GM12878 (cell line): ENCODE results near the gene FER1L5. TPM values are rescaled to one million over a fixed set of nuclear protein-coding genes. Genes with fewer than 3 reads are reported as not detected.

Experiments used
- BHLHE40 ChIP-seq, 2 experiments: fragments of 450-650 bp in 1 of 2; IDR thresholded peaks; 2 replicates each; pipeline ENCODE4 v1.6.1; 2011 to 2017; ENCODE audit warnings: low read depth in 2 of 2, borderline replicate concordance in 1 of 2, improper control_type of control experiment in 1 of 2, low read length in 1 of 2, mild to moderate bottlenecking in 1 of 2
- CREB1 ChIP-seq: IDR thresholded peaks from 2 replicates; pipeline ENCODE4 v1.6.1; 2012; ENCODE audit warnings: low read depth, mild to moderate bottlenecking, inconsistent platforms
- FOS ChIP-seq: IDR thresholded peaks from 3 replicates; pipeline ENCODE4 v1.6.1; 2011; ENCODE audit warnings: borderline replicate concordance; ENCODE audit not compliant: insufficient read length; ENCODE audit errors: extremely low read depth
- HDAC6 ChIP-seq: fragments of 200-600 bp; sonication (generic); IDR thresholded peaks from one replicate; pipeline ENCODE4 v1.8.0; 2017; ENCODE audit warnings: antibody characterized with exemption; ENCODE audit not compliant: unreplicated experiment
- PAX8 ChIP-seq: fragments of 450-650 bp; IDR thresholded peaks from 2 replicates; pipeline ENCODE4 v1.6.1; 2017; ENCODE audit warnings: mild to moderate bottlenecking, moderate library complexity
- polyA plus RNA-seq, 11 experiments: library from polyadenylated mRNA; depleted of rRNA in 4 of 11; unstranded in 6 of 11; stranded (reverse) in 5 of 11; fragments of >200 nt; fragmentation: Nextera tagmentation in 4 of 11; fragmentation: Illumina TruSeq in 1 of 11; extraction: Ambion mirVana in 4 of 11; extraction: Trizol in 1 of 11; gene quantifications; 1 replicate in 1 of 11; 2 replicates in 10 of 11; pipeline versions ENCODE4 v1.2.1 to v1.2.3, GENCODE V29; 2011 to 2016; ENCODE audit warnings: inconsistent platforms in 2 of 11, missing spikeins in 2 of 11, low read depth in 1 of 11
- total RNA-seq, 4 experiments: library from RNA; depleted of rRNA in 3 of 4; stranded (reverse); fragments of >200 nt in 3 of 4; fragmentation: Illumina TruSeq in 1 of 4; extraction: Trizol in 1 of 4; gene quantifications; 2 replicates each; pipeline versions ENCODE4 v1.2.1 to v1.2.3, GENCODE V29; 2013 to 2021
- TF ChIP-seq, protein P1 (sequence below): IDR thresholded peaks from 2 replicates; pipeline ENCODE4 v1.6.1; 2012; ENCODE audit warnings: improper control_type of control experiment, low read depth, low read length; ENCODE audit not compliant: insufficient replicate concordance
- TF ChIP-seq, protein P2 (sequence below): fragments of 450-650 bp; IDR thresholded peaks from 2 replicates; pipeline ENCODE4 v1.6.1; 2016; ENCODE audit warnings: mild to moderate bottlenecking, moderate library complexity, borderline replicate concordance

Gene FER1L5
- total and polyA plus RNA-seq, 10 of the 15 experiments (the other 5 are each of a cell fraction or from before 2014, with no cell fraction given): not detected

DNA sequence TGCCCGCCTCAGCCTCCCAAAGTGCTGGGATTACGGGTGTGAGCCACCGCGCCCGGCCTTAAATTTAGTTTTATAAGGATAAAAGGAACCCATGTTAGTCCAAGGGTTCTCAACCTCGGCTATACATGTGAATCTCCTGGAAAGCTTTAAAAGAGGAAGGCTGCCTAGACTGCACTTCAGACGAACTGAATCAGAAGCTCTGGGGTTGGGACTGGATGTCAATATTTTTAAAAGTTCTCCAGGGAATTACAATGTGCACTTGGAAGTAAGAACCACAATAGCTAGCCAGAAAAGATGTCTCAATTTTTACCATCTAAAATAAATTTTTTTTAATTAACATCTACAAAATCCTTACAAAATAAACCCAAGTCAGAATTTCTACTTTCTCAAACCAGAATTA is 87.2 kb downstream of the FER1L5 start (continued):
- TF ChIP-seq, protein P1, sequence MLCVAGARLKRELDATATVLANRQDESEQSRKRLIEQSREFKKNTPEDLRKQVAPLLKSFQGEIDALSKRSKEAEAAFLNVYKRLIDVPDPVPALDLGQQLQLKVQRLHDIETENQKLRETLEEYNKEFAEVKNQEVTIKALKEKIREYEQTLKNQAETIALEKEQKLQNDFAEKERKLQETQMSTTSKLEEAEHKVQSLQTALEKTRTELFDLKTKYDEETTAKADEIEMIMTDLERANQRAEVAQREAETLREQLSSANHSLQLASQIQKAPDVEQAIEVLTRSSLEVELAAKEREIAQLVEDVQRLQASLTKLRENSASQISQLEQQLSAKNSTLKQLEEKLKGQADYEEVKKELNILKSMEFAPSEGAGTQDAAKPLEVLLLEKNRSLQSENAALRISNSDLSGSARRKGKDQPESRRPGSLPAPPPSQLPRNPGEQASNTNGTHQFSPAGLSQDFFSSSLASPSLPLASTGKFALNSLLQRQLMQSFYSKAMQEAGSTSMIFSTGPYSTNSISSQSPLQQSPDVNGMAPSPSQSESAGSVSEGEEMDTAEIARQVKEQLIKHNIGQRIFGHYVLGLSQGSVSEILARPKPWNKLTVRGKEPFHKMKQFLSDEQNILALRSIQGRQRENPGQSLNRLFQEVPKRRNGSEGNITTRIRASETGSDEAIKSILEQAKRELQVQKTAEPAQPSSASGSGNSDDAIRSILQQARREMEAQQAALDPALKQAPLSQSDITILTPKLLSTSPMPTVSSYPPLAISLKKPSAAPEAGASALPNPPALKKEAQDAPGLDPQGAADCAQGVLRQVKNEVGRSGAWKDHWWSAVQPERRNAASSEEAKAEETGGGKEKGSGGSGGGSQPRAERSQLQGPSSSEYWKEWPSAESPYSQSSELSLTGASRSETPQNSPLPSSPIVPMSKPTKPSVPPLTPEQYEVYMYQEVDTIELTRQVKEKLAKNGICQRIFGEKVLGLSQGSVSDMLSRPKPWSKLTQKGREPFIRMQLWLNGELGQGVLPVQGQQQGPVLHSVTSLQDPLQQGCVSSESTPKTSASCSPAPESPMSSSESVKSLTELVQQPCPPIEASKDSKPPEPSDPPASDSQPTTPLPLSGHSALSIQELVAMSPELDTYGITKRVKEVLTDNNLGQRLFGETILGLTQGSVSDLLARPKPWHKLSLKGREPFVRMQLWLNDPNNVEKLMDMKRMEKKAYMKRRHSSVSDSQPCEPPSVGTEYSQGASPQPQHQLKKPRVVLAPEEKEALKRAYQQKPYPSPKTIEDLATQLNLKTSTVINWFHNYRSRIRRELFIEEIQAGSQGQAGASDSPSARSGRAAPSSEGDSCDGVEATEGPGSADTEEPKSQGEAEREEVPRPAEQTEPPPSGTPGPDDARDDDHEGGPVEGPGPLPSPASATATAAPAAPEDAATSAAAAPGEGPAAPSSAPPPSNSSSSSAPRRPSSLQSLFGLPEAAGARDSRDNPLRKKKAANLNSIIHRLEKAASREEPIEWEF: no peak
- TF ChIP-seq BHLHE40 (IDR thresholded peaks at IDR 0.05; ENCODE audit: borderline replicate concordance in 1 of 2, low read depth in 2 of 2, low read length in 1 of 2): no peak
- TF ChIP-seq, protein P2, sequence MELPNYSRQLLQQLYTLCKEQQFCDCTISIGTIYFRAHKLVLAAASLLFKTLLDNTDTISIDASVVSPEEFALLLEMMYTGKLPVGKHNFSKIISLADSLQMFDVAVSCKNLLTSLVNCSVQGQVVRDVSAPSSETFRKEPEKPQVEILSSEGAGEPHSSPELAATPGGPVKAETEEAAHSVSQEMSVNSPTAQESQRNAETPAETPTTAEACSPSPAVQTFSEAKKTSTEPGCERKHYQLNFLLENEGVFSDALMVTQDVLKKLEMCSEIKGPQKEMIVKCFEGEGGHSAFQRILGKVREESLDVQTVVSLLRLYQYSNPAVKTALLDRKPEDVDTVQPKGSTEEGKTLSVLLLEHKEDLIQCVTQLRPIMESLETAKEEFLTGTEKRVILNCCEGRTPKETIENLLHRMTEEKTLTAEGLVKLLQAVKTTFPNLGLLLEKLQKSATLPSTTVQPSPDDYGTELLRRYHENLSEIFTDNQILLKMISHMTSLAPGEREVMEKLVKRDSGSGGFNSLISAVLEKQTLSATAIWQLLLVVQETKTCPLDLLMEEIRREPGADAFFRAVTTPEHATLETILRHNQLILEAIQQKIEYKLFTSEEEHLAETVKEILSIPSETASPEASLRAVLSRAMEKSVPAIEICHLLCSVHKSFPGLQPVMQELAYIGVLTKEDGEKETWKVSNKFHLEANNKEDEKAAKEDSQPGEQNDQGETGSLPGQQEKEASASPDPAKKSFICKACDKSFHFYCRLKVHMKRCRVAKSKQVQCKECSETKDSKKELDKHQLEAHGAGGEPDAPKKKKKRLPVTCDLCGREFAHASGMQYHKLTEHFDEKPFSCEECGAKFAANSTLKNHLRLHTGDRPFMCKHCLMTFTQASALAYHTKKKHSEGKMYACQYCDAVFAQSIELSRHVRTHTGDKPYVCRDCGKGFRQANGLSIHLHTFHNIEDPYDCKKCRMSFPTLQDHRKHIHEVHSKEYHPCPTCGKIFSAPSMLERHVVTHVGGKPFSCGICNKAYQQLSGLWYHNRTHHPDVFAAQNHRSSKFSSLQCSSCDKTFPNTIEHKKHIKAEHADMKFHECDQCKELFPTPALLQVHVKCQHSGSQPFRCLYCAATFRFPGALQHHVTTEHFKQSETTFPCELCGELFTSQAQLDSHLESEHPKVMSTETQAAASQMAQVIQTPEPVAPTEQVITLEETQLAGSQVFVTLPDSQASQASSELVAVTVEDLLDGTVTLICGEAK: no peak
- TF ChIP-seq CREB1: no peak
- TF ChIP-seq FOS: no peak
- no peak for TF ChIP-seq HDAC6
- TF ChIP-seq PAX8: no peak
